GM18868 (cell line): ENCODE measurements around the gene ABTB2.

ENCODE experiments used
- ATAC-seq: cut with Tn5 transposase; IDR thresholded peaks from one replicate; pipeline ENCODE4 v1.9.1; 2021; ENCODE audit warnings: mild to moderate bottlenecking, moderate library complexity; ENCODE audit not compliant: unreplicated experiment

Gene ABTB2

DNA sequence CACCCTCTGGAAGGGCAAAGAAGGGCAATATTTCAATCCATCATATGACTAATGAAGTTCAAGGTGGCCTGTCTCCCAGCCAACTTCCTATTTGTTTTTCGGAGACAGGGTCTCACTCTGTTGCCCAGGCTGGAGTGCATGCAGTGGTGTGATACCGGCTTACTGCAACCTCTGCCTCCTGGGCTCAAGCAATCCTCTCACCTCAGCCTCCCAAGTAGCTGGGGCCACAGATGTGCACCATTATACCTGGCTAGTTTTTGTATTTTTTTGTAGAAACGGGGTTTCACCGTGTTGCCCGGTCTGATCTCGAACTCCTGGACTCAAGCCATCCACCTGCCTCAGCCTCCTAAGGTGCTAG lies 13.4 kb downstream of the ABTB2 start:
- no peak for ATAC-seq

DNA sequence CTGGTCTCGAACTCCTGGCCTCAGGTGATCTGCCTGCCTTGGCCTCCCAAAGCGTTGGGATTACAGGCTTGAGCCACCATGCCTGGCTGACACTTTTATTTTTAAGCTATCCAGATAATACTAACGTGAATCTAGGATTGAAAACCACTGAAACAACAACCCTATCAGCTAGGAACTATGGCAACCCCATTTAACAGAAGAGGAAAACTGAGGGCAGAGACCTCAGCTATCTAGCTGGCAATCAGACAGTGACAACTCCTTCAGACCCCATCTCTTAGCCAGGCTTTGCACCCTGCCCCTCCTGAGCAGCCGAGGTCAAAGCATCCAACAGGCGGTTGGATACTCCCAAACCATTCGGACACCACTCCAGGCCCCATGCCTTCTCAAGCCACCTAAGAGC lies 14.1 kb downstream of the ABTB2 start:
- no peak for ATAC-seq

DNA sequence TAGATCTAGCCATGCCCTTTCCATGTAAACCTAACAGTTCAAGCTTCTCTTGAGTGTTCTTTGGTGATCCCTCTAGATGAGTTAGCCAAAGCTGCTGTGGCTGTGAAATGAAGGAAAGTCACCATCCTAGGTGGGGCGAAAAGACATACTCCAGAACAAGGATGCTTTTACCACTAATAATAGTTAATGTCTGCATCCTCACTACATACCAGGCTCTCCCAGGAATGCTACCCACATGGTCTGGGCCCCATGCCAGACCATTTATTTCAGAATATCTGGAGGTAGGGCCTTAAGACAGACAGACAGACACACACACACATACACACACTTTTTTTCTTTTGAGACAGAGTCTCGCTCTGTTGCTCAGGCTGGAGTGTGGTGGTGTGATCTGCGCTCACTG lies 14.7 kb downstream of the ABTB2 start:
- ATAC-seq = no peak

DNA sequence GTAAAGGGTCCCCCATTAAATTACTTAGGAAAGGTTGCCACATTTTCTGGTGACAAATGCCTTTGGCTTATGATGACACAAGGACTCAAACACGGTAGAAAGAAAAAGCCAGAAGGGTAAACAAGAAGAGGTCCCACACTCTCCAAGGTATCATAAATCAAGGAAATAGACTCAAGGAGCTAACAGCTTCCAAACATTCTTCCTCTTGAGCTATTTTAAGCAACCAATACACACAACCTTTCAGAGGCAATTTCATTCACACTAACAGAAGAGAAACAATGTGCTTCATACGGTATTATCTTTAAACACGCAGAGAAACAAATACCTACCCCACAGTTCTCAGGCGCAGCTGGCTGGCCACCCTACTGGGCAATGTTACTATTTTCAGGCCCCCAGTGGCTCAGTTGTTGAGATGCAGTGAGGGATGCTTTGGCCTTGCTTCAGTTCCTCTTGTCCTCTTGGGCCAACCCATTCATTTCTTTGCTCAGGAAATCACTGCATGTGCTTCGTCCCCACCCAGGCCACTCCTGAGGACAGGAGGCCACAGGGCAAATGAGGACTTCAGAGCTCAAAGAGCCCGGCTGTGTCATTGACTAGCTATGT lies 15.8 kb downstream of the ABTB2 start:
- ATAC-seq = no peak

DNA sequence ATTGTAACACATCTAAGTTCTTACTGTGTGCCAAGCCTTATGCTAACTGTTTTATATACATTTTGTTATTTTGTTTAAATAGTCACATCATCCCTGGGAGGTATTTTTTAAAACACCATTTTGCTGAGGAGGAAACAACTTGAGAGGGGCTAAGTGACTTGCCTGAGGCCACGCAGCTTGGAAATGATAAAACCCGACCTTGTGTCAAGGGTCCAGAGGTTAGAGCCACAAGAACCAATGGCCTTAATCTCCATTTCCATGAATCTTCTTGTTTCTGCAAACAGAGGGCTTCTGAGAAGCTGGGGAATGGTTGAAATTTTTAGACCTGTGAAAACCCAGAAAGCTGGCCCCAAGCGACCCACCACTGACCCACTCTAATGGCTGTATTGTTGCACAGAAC lies 16.7 kb downstream of the ABTB2 start:
- no peak for ATAC-seq

DNA sequence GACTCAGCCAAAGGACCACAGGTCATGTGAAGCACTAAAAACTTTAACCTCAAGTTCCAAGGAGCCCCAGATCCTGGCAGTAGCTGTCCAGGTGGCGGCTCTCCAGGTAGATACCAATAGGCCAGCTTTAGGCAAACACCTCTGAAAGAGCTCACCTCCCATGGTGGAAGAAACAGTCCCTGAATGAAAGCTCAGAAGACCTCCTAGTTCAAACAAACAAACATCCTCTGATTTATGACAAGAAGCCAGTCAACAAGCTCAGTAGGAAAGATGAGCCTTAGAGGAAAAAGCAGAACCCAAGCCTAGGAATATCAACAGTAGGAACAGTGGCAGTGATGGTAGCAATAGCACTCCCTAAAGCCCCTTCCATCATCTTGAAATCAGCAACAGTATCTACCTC lies 17.2 kb downstream of the ABTB2 start:
- ATAC-seq = no peak

DNA sequence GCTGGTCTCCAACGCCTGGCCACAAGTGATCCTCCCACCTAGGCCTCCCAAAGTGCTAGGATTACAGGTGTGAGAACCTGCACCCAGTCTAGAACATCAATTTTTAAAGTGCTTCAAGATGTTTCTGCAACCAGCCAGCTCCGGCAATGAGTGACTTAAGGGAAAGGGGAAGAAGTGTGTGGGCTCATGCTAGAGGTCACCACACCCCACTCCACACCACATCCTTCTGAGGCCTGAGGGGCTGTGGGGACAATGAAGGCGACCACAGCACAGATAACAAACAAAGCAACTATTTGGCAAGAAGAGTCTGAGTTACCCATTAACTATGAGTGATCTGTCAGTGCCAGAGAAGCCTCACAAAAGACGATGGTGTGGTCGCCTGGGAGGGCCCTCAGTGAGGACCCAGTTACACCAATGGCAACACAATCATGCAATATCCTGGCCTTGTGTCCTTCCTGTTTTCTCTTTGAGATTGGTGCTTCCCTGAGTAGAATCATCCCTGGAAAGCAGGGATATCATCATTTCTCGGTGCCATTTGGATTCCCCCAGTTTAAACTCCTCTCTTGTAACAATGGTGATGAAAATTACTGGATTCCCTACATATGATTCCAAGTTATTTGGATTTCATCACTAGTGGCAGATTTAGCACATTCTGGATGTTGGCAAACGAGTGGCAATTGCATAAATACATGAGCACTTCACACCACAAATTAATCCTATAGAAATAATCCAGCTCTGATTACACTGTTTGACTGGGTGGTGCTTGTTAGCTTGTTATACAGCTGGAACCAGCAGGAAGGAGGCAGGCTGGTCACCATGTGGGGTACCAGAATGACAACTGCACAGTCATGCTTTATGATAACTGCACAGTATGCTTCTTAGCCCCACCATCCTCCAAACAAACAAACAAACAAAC lies 18.4 kb downstream of the ABTB2 start:
- ATAC-seq = no peak

DNA sequence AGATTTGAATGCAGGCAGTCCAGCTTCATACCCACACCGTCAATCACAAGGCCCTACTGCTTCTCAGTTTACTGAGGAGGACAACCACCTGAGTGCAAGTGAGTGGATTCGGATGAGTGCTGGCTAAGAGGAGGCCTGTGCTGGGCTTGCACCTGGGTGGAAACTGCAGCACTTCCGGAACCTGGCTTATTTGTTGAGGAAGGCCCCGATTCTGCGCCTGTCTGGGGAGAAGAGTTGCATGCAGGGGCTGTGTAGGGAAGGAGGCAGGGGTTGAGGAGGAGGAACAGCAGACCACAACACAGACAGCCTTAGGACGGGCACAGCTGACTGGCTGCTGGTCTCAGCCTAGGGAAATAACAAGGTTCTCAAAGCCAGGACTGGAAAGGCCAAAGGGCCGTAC lies 20.8 kb downstream of the ABTB2 start:
- ATAC-seq = no peak

DNA sequence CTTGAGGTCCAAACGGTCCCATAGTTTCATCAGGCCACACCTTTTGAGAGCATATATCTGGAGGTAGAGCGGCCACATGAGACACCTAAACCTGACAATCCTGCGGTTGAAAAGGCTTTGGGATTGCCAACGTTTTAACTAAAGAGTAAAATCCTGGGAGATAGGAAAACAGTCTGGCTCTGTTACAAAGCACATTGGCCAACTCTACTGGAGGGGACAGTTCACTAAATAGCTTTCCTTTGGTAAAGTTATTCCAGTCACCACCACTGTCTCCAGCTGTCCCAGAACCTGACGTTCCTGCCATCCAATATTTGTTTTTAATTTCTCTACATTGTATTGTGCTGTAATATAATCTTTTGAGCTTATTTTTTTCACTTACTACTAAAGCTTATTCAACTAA lies 22.0 kb downstream of the ABTB2 start:
- ATAC-seq = no peak

DNA sequence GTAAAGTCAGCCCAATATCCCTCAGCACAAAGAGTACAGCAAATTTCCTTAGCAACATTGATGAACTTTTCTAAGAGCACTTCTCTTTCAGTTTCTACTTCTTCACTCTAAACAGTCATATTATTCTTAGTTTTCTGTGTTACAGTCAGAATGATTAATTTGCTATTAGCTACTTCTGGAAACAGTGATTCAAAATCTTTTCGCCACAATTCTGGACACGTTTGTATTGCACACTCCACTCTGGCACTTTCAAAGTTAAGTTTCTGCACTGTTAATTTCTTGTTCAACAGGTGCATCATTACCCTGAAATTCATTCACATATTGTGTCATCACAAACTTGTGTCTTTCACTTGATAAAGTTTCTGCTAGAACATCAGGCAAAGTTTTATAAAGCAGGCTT lies 22.5 kb downstream of the ABTB2 start:
- no peak for ATAC-seq

DNA sequence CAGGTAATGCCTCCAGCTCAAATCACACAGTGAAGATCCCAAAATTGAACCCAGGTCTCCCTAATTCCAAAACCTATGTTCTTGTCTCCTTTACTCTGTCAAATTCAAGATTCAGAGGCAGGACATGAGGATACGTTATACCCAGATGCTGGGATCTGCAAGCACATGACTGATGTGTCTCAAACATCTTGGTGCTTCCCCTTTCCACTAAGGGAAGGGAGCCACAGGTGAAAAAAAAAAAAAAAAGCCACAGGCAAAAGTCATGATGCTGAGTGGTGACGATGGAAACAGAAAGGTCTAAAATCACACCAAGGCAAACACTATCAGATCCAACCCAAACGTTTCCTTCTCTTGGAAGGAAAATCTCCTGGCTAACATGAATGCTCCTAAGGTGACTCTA lies 24.0 kb downstream of the ABTB2 start:
- no peak for ATAC-seq

DNA sequence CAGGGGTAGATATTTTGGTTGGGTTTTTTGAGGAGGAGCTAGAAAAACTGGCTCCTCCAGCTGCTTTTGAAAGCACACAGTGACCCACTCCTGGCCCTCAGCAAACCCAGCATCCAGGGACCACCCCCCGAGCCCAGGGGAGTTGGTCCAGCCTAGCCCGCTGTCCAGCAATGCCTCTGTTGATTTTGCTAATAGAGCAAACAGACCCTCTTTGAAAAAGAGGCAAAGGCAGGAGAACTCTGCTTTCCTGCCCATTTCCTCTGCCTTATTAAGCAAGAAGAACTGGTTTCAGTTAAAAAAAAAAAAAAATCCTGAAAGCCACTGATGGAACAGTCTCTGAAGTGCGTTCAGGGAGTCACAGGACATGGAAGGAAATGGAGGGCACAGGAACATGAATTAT lies 25.3 kb downstream of the ABTB2 start:
- no peak for ATAC-seq

DNA sequence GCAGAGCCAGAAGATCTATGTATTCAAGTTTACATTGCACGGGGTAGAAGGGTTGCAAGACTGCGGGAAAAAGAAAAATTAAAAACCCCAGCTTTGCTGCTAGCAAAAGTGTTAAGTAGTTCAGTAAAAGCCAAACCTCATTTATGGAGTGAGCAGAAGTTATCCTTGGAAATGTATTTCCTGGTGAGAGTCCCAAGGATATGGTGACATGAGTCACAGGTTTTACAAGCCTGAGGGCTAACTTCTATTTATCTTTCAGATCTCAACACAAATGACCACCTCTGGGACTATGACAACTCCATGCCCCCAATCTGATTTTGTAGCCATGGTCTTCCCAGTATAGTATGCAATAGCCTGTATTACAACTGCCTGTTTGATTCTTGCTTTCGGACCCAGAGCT lies 26.1 kb downstream of the ABTB2 start:
- no peak for ATAC-seq

DNA sequence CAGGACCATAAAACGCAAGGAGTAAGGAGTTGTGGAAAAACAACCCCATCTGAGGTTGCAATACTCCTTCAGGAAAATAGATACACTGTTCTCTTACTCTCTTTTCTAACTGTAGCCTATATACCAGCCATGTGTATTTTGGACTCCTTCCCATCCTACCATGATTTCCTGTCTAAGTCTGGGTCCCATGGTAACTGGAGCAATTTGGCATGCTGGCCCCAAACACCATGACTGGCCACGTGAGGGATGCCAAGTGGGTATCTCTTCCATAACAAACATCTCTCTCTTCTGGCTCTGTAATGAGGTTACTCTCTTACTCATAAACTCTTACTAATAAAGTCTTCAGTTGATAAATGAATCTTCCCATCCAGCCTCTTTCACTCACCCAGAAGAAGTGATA lies 26.5 kb downstream of the ABTB2 start:
- no peak for ATAC-seq

DNA sequence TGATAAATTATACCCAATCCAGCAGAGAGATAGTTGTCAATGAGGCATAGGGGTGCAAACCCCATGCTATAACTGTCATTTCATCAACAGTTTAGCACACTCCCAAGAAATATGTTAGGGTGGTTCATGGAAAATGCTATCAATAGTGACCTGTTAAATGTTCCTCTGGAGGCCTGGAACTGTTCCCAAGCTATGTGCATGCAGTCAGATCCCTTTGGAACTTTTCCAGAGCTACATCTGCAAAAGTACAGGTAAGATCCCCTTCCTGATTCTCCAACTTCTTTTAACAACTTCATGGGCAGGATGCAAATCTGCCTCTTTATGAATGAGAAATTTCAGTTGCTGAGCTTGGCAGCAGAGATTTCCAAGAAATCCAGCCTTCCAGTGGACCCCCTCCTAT lies 27.2 kb downstream of the ABTB2 start:
- no peak for ATAC-seq

DNA sequence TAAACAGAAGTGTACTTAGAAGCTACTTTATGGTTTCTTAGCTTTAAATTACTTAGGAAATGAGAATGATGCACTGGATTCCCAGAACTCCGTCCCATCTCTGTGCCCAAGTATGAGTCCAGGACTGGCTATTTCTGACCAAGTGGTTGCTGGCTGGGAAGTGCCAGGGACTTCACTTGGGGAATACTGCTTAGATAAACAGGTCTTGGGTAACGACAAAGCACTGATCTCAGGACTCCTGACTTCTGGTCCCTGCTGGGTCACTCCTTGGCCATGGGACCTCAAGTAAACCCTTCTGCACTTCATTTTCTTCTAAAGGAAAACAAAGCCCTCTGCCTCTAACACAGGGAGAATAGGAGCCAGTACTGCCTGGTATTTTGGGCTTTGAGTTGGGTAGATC lies 27.9 kb downstream of the ABTB2 start:
- no peak for ATAC-seq

DNA sequence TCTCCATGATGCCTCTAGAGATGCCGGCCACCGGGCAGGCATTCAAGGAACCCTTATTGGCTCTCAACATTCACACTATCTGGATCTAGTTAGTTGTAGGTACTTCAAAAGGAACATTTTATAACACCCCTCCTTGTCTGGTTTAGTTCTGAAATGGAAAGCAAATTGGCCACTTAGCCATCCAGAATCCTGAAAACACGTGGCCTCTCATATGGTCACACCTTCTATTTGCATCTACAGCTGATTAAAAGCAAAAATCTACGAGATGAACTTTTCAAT lies 29.2 kb downstream of the ABTB2 start:
- ATAC-seq = no peak

DNA sequence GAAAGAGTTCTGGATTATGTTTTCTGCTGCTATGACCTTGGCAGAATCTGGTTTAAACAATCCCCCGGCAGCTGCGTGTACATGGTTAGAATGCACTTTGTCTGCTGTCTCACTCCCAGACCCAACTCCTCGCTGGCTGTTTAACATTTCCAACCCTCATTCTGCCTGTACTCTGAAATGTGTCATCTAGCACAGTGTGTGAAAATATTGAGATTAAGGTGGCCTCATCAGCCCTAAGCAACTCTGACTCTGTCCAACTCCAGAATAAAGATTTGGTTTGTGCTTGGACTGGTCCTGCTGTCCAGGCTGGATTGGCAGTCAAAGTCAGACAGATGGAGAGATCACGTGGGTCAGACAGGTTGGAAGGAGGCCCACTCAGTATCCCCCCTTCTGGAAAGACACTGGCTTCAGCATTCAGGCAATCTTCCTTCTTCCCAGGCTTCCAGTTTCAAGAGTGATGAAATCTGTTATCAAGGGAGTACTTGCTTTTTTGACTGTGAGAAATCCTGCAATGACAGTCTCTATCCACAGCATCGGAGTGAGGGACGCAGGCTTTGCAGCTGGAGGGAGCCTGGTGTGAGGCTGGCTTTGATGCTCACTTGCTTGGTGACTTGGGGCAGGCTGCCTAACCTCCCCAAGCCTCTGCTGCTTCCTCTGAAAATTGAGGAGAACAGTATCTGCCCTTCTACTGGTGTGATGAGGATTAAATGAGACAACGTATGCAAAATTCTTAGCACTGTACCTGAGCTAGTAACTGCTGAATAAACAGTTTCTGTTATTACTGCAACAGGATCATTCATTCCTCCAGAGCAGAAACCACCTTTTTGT lies 29.8 kb downstream of the ABTB2 start:
- ATAC-seq = no peak

DNA sequence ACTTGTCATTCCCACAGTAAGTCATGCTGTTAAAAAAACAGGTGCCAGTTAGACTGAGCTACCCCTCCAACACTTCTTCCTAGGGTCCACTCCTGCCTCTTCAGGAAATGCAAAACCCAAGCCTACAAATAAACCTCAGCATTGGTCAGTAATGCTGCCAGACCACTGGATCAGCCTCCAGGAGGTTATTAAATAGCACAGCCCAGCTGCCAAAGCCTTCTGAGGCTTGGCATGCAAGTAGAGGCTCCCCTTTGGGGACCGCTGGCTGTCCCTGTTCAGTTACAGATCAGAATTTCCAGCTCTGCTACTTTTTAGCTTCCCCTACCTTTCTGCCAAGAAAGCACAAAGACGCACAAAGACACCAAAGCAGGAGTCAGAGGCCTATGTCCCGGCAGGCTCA lies 33.3 kb downstream of the ABTB2 start:
- no peak for ATAC-seq

DNA sequence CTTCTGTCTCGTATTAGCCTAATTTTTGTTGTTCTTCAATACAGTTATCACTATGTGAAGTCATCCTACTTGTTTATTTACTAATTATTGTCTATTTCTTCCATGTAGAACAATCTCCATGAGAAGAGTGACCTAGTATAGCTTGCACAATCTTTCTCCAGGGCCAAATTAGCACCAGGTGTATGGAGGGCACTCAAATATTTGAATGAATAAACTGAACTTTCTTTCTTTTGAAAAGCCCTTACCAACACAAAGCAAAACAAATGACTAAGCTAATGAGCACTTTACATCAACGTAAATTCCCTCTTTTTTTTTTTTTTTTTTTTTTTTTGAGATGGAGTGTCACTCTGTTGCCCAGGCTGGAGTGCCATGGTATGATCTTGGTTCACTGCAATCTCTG lies 34.2 kb downstream of the ABTB2 start:
- ATAC-seq = no peak

DNA sequence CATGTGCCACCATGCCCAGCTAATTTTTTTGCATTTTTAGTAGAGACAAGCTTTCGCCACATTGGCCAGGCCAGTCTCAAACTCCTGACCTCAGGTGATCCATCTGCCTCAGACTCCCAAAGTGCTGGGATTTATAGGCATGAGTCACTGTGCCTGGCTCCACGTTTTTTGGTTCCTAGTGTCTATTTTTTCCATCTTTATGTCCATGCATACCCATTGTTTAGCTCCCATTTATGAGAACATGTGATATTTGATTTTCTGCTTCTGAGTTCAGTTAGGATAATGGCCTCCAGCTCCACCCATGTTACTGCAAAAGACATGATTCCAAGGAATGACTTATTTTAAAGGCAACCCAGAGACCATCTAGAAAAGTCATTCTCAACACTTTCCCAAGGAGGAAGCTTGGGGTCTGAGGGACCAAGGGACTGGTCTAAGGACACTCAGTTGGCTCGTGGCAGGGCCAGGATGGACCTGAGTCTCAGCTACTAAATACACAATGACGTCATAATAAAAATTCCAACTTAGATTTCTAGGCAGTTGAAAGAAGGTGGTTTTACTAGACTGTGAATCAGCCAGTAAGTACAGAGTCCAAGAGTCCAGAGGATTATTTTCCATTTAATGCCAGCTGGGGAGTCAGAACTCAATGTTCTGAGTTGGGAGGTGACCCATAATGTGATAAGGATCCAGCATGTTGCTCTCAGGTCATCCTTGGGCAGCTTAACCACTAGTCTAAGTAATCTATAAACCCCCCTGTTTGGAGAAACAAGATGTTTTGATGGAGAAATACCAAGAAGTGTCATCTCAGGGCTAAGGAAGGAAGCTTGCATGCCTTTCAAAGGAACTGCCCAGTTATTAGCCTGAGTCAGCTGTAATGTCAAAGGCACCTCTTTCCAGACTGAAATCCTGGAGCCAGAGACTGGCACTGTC lies 39.4 kb downstream of the ABTB2 start:
- ATAC-seq = no peak
